MG63 (cell line): Measurements from ENCODE around the gene DBN1. TPM values are rescaled to one million over a fixed set of nuclear protein-coding genes. Genes with fewer than 3 reads are reported as not detected.
"Not testable (repeated sequence)": the region's sequence is repeated elsewhere in the genome, so short reads cannot be mapped to it uniquely, and the experiment has no call there.

Source experiments
- DNase-seq: peaks from one replicate; pipeline ENCODE4 v3.0.0-alpha.2; 2020
- H3K27me3 ChIP-seq: fragments of 250-450 bp; sonication (Bioruptor Pico); 2 replicates; pipeline ENCODE4 v1.5.1; 2020; ENCODE audit warnings: mild to moderate bottlenecking, moderate library complexity
- H3K36me3 ChIP-seq: fragments of 250-450 bp; sonication (Bioruptor Pico); 2 replicates; pipeline ENCODE4 v1.5.1; 2020; ENCODE audit warnings: mild to moderate bottlenecking, moderate library complexity
- H3K4me3 ChIP-seq: fragments of 250-450 bp; sonication (Bioruptor Pico); 2 replicates; pipeline ENCODE4 v1.5.1; 2020; ENCODE audit warnings: mild to moderate bottlenecking, moderate library complexity
- H3K9me3 ChIP-seq: fragments of 250-450 bp; sonication (Bioruptor Pico); 2 replicates; pipeline ENCODE4 v1.5.1; 2020; ENCODE audit warnings: mild to moderate bottlenecking, moderate library complexity
- total RNA-seq: library from RNA; depleted of rRNA; stranded (reverse); fragments of >200 nt; shearing (Covaris generic); gene quantifications from 2 replicates; pipeline ENCODE4 v1.2.3, GENCODE V29; 2014; ENCODE audit warnings: low replicate concordance

DBN1 gene
- total RNA-seq, 1 experiment from 2014 or later, result 334 TPM

GRCh38 chr5:177496070-177496726 is 22.8 kb upstream of the DBN1 start:
- H3K4me3 ChIP-seq, result peak overlapping the region; percentile 65
- H3K27me3 ChIP-seq, result no peaks in the 10 kb centered on the region
- H3K36me3 ChIP-seq, result peaks cover 50% of the 10 kb centered on the region
- no peaks in the 10 kb centered on the region for H3K9me3 ChIP-seq
- DNase-seq, result peak; percentile 66

DNA sequence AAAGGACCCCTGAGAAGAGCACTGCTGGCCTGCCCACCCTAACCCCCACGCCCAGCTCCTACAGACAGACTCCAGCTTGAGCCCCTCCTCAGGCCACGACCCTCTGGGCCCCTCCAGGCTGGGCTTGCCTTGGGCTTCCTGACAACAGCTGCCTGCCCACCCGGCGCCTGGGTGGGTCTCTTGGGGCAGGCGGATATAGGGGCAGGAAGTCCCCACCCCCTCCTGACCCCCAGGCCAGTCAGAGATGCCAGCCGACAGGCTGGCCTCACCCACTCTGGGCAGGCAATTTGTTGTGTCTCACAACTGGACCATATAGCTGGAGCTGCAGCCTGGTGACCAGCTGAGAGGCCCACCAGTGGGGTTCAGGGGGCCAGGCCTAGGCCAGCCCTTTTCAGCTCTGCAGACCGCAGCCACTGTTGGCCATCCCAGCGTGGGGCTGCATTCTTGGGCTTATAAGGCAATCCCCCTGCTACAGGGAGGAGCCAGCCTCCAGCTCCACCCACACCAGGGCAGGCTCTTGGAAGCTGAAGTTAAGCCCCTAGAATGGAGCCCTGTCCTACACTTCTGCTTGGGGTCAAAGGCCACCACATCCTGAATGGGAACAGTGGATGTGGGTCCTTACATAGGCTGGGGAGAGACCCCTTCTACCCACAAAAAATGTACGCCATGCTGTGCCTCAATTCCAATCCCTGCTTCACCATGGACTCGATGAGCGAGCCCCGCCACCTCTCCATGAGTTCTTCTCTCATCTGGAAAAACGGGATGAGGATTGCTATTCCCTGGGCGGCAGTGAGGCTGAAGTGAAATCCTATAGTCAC is 22.0 kb upstream of the DBN1 start:
- DNase-seq, result peak; percentile 79
- Histone ChIP-seq H3K36me3 (peaks cover 57% of the 10 kb centered on the region), H3K9me3 (no peaks in the 10 kb centered on the region), H3K27me3 (no peaks in the 10 kb centered on the region), H3K4me3 (peak overlapping the region; percentile 65)

DNA sequence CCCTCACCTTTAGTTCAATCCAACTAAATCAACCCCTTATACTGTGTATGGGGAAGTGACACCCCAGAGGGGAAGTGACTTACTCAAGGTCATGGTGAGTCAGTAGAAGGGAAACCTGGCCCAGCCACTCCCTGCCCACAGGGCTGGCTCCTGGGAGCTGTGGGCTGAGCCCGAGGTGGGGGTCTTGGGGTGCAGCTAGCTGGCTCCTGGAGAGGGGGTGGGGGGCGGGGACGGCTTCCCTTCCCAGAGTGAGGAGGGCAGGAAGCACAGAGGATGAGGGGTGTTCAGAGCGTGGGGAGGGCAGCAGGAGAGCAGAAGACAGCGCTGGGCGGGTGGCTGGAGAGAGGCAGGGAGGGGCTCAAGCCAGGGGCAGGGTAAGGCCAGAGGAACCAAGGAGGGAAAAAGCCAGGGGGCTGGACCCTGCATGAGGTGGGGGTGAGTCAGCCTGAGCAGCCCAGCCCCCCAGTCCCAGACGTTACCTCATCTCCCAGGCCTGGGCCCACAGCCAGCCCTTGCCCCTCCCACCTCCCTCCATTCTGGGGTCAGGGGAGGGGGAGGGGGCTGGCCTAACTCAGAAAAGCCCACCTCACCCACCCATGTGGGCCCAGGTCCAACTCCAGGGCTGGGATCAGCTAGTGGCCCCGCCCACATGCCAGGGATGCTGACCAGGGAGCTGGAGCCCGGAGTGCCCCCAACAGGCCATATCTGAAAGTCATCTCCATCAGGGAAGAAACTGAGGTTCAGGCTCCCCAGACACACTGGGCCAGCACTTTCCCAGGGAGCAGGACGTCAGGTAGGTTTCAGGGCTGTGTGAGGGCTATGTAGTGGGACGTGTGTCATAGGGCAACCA is 21.1 kb upstream of the DBN1 start:
- DNase-seq, result peak; percentile 89
- no peaks in the 10 kb centered on the region for H3K27me3 ChIP-seq
- no peaks in the 10 kb centered on the region for H3K9me3 ChIP-seq
- H3K4me3 ChIP-seq, result no peak overlapping the region
- H3K36me3 ChIP-seq, result peaks cover 66% of the 10 kb centered on the region

DNA sequence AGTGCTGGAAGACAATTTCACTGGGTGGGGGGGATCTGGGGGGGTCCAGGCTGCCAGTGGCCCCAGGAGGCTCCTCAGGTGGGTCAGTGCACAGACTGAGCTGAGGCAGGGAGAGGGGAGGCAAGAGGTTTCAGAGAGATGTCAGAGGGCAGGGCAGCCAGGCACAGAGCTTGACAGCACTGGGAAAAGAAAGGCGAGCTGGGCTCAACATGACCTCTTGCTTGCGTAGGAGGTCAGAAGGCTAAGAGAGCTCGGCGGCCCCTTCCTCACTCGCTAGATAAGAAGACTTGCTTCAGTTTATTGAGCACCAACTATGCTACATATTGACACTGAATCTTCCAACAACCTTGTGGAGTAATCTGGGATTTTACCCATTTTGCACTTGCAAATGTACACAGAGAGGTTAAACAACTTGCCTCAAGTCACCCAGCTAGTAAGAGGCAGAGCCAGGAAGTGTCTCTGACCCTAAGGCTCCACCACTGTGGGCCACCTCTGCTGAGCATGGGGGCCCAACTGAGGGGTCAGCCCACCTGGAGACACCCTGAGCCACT is 20.4 kb upstream of the DBN1 start:
- Histone ChIP-seq H3K27me3 (no peaks in the 10 kb centered on the region), H3K4me3 (no peak overlapping the region), H3K9me3 (no peaks in the 10 kb centered on the region), H3K36me3 (peaks cover 73% of the 10 kb centered on the region)
- no peak for DNase-seq

- peaks cover 83% of the 10 kb centered on the region for H3K36me3 ChIP-seq
- H3K9me3 ChIP-seq, result no peaks in the 10 kb centered on the region
Measured at GRCh38 chr5:177492841-177493240, 19.4 kb upstream of the DBN1 start.

GRCh38 chr5:177491983-177492746 is 18.7 kb upstream of the DBN1 start:
- Histone ChIP-seq H3K36me3 (peaks cover 90% of the 10 kb centered on the region), H3K27me3 (no peaks in the 10 kb centered on the region), H3K9me3 (no peaks in the 10 kb centered on the region), H3K4me3 (no peak overlapping the region)
- no peak for DNase-seq

More at GRCh38 chr5:177492841-177493240, 19.4 kb upstream of the DBN1 start:
- no peak for DNase-seq
- Histone ChIP-seq H3K27me3 (no peaks in the 10 kb centered on the region), H3K4me3 (no peak overlapping the region)

- no peaks in the 10 kb centered on the region for H3K27me3 ChIP-seq
- no peaks in the 10 kb centered on the region for H3K9me3 ChIP-seq
- no peak overlapping the region for H3K4me3 ChIP-seq
- DNase-seq, result no peak
- peaks cover 95% of the 10 kb centered on the region for H3K36me3 ChIP-seq
Measured at GRCh38 chr5:177491429-177491945, 18.1 kb upstream of the DBN1 start.

DNA sequence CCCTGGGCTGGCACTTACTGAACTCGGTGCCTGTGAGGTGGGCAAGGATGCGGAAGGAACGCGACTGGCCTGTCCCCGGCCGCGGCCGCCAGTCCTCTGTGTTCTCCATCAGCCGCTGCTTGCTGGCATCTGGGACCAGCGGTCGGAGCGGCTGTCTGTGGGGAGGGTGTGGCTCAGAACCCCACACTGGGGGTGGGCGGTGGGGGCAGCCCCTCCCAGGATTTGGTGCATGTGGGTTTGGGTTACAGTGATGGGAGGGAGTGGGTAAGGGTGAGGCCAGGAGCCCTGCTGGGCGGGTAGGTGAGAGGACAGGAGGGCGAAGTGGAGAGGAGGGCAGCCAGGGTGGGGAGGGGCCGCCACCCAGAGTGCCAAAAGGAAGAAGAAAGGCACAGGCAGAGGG is 17.6 kb upstream of the DBN1 start:
- no peaks in the 10 kb centered on the region for H3K9me3 ChIP-seq
- H3K27me3 ChIP-seq, result no peaks in the 10 kb centered on the region
- no peak overlapping the region for H3K4me3 ChIP-seq
- H3K36me3 ChIP-seq, result peaks cover 95% of the 10 kb centered on the region
- no peak for DNase-seq

- no peak for DNase-seq
- H3K36me3 ChIP-seq, result peaks cover 95% of the 10 kb centered on the region
- no peaks in the 10 kb centered on the region for H3K9me3 ChIP-seq
- no peaks in the 10 kb centered on the region for H3K27me3 ChIP-seq
- no peak overlapping the region for H3K4me3 ChIP-seq
Measured at GRCh38 chr5:177490311-177490991, 17.0 kb upstream of the DBN1 start.

DNA sequence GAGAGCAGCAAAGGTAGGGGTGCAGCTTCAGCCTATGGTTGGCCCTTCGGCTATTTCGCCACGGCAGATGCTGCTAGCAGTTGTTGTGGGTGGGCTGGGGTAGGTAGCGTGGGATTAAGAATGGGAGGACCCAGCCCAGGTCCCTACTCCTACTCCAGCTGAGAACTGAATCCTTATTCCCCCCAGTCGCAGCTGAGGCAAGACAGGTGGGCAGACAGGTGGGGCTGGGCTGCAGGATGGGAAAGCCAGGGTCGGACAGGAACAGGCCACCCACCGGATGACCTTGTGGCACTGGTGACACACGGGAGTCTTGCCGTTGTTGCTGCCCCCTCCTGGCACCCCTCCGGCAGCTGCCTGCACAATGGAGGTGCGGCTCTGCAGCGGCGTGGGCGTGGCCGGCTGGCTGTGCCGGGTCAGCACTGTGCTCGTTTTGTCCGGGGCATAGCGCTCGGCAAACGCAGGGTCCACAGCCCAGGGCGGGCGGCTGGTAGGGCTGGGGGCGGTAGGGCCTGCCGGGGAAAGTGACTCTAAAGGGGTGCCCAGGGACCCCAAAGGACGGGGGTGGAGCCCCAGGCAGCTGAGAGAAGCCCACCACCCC is 15.8 kb upstream of the DBN1 start:
- H3K4me3 ChIP-seq, result no peak overlapping the region
- H3K27me3 ChIP-seq, result no peaks in the 10 kb centered on the region
- no peaks in the 10 kb centered on the region for H3K9me3 ChIP-seq
- DNase-seq, result no peak
- H3K36me3 ChIP-seq, result peaks cover 95% of the 10 kb centered on the region

DNA sequence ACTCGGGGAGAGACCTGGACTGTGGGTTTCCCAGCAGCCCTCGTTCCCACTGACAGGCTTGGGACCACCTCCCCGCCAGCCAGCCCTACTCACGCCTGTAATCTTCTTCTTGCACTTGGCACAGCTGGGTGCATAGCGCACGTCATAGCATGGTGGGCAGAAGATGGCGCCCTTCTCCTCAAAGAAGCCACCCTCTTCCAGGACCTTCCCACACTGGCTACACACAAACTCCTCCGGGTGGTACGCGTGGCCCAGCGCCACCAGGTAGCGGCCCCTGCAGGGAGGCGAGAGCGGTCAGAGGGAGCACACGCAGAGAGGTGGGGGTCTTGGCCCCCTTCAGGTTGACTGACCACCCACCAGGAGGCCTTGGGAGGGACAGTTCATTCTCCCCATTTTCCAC is 14.5 kb upstream of the DBN1 start:
- no peak for DNase-seq
- no peak overlapping the region for H3K4me3 ChIP-seq
- H3K36me3 ChIP-seq, result peaks cover 93% of the 10 kb centered on the region
- H3K27me3 ChIP-seq, result no peaks in the 10 kb centered on the region
- H3K9me3 ChIP-seq, result no peaks in the 10 kb centered on the region

DNA sequence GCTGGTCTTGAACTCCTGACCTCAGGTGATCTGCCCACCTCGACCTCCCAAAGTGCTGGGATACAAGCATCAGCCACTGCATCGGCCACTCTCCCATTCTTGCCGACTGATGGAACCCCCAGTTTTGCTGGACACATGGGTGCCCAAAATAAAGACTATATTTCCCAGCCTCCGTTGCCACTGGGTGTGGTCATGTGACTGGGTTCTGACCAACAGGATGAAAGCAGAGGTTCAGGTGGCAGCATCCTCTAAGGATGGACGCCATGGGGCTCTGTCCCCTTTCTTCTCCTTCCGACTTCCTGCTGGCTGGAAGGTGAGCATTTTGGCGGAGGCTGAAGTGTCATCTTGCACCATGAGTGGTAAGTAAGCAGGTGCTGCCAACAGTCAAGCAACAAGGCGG is 13.7 kb upstream of the DBN1 start:
- DNase-seq, result no peak
- H3K4me3 ChIP-seq, result no peak overlapping the region
- H3K36me3 ChIP-seq, result peaks cover 90% of the 10 kb centered on the region
- H3K9me3 ChIP-seq, result no peaks in the 10 kb centered on the region
- H3K27me3 ChIP-seq, result no peaks in the 10 kb centered on the region

DNA sequence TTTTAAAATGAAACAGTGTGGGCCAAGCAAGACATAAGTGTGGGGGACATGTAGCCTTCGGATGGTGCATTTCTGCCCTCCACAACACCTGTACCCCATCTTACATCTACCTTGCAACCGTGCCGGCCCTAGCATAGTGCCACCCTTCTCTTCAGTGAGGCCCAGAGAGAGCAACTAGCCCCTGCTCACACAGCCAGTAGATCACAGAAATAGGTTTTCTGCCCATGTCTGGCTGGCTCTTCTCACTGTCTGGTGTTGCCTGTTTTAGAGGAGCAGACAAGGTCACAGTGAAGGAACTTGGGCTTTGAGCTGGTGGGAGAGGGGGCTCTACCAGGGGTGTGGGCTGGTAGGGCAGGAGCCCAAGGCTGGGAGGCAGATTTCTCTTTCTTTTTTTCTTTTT is 12.8 kb upstream of the DBN1 start:
- H3K9me3 ChIP-seq, result no peaks in the 10 kb centered on the region
- no peak overlapping the region for H3K4me3 ChIP-seq
- H3K27me3 ChIP-seq, result no peaks in the 10 kb centered on the region
- H3K36me3 ChIP-seq, result peaks cover 94% of the 10 kb centered on the region
- DNase-seq, result no peak

- not testable (repeated sequence) for DNase-seq, H3K27me3 ChIP-seq, H3K4me3 ChIP-seq, H3K9me3 ChIP-seq
- peaks cover 93% of the 10 kb centered on the region for H3K36me3 ChIP-seq
Measured at GRCh38 chr5:177485753-177486152, 12.3 kb upstream of the DBN1 start.

GRCh38 chr5:177484902-177485549 is 11.6 kb upstream of the DBN1 start:
- Histone ChIP-seq H3K9me3 (no peaks in the 10 kb centered on the region), H3K4me3 (no peak overlapping the region), H3K27me3 (no peaks in the 10 kb centered on the region), H3K36me3 (peaks cover 87% of the 10 kb centered on the region)
- no peak for DNase-seq
